ENCODE results near the gene MZB1. TPM values are rescaled to one million over a fixed set of nuclear protein-coding genes. Genes with fewer than 3 reads are reported as not detected.

The MZB1 gene
- polyA plus RNA-seq, 1 experiment = not detected

DNA sequence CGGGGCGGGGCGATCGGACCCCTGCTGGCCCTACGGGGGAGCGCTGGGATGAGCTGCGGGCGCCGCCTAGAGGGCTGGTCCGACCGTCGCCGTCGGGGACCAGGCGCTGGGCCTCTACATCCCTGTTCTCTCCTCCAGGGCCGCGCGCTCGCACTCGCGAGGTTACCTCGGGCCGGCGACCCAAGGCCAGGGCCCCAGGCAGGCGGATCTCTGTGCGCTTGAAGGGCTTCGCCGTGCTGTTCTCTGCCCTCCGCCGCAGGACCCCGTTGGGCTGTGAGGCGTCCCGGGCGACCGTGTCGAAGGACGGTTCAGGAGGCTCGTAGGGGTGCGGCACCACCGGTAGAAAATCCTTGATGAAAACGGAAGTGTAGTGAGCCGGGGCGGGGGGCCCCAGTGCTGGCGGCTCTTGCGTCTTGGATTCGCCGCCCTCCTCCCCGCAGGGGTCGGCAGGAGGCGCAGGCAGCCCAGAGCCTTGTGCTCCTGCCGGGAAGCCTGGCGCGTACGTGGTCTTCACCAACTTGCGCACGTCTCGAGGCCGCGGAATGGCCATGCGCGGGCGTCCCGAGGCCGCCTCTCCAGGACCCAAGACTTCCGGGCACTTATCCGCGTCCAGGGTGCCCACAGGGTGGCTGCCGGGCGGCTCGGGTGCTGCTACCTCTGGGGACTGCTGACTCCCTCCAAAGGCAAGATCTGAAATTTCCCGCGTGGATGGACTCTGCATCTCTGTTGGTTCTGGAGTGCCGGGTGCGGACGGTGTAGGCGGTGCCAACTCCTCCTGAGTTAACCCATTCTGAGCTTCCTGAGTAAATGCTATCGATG, 3.2 kb upstream of the MZB1 start:
- ChIA-PET POLR2A (no interaction called here), CTCF (interaction anchor here (1.5 kb wide), 1 partner anchor 11 kb away, joined by 6 read pairs; the partner anchor contains the start of gene SPATA24)
- H3K4me3 ChIP-seq (ENCODE audit: low read depth, low read length) = no peak overlapping the region; the same call in none of the 2 replicates
- no peak overlapping the region for H3K27ac ChIP-seq (ENCODE audit: low read depth, low read length)
- peaks cover 18% of the 10 kb centered on the region for H3K27me3 ChIP-seq (ENCODE audit: control insufficient read depth, insufficient read depth, low read length)
- TF ChIP-seq, protein P1, sequence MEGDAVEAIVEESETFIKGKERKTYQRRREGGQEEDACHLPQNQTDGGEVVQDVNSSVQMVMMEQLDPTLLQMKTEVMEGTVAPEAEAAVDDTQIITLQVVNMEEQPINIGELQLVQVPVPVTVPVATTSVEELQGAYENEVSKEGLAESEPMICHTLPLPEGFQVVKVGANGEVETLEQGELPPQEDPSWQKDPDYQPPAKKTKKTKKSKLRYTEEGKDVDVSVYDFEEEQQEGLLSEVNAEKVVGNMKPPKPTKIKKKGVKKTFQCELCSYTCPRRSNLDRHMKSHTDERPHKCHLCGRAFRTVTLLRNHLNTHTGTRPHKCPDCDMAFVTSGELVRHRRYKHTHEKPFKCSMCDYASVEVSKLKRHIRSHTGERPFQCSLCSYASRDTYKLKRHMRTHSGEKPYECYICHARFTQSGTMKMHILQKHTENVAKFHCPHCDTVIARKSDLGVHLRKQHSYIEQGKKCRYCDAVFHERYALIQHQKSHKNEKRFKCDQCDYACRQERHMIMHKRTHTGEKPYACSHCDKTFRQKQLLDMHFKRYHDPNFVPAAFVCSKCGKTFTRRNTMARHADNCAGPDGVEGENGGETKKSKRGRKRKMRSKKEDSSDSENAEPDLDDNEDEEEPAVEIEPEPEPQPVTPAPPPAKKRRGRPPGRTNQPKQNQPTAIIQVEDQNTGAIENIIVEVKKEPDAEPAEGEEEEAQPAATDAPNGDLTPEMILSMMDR (IDR thresholded peaks at IDR 0.05; ENCODE audit: low read depth, low read length) = peak; percentile 58
- DNase-seq (ENCODE audit: low read depth, low spot score) = no peak
- peaks cover 14% of the 10 kb centered on the region for H3K9me3 ChIP-seq (ENCODE audit: control insufficient read depth, insufficient read depth, low read length)

DNA sequence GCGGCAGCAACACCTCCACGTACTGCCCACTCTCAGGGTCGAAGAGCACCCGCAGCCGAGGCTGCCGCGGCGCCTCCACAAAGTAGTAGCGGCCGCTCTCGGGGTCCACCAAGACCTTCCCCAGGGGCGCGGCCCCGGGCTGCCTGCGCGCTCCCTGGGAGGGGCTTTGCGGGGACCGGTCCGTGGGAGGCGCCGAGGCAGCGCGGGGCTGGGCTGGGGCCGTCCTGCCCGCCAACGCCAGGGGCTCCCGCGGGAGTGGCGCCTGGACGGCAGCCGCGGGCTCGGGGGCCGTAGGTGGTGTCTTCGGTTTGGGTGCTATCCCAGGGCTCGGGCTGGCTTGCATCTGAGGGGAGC, 2.6 kb upstream of the MZB1 start:
- Histone ChIP-seq H3K9me3 (ENCODE audit: control insufficient read depth, insufficient read depth, low read length) (peaks cover 14% of the 10 kb centered on the region), H3K27me3 (ENCODE audit: control insufficient read depth, insufficient read depth, low read length) (peaks cover 18% of the 10 kb centered on the region), H3K4me3 (ENCODE audit: low read depth, low read length) (no peak overlapping the region), H3K27ac (ENCODE audit: low read depth, low read length) (no peak overlapping the region)
- TF ChIP-seq, protein P1 (IDR thresholded peaks at IDR 0.05; ENCODE audit: low read depth, low read length) = no peak
- DNase-seq (ENCODE audit: low read depth, low spot score) = no peak
- ChIA-PET POLR2A (no interaction called here), CTCF (interaction anchor here (1.6 kb wide), 1 partner anchor 10 kb away, joined by 4 read pairs; no protein-coding TSS in a partner anchor)

DNA sequence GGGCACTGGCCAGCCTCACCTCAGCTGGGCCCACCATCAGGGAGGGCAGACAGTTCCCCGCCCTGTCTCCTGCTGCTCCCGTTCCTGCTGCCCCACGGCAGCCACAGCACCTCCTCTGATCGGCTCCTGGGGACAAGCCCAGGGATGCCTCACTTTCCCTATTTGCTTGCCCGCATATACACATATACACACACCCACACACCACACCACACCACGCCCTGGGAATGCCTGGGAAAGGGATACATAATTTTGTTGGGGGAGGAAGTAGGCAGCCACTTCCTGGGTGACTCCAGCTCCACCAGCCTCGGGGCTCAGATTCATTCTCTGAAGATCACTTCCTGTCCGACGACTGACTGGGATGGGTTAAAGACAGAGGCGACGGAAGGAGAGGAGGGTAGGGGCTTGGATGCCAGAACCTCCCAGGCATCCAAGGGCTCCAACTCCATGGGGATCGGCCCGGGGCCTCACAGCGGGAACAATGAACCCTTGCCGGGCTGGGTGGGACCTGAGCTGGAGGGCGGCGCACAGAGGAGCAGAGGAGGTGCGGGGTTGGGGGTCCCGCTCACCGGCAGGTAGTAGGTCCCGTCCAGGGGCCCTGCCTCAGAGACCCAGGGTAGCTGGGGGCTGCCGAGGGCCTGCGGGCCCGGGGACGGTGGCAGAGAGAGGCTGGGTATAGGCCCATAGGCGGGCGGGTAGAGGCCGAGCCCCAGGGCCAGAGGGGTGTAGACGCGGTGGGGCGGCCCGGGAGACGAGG, 2.0 kb upstream of the MZB1 start:
- DNase-seq (ENCODE audit: low read depth, low spot score) = no peak
- H3K27ac ChIP-seq (ENCODE audit: low read depth, low read length) = peak overlapping the region; percentile 39
- ChIA-PET POLR2A (interaction anchor here (0.5 to 1.4 kb wide), 2 partner anchors 49 to 50 kb away, joined by 3 read pairs; no protein-coding TSS in a partner anchor), CTCF (interaction anchor here (0.5 to 1.6 kb wide), 3 partner anchors 10 to 59 kb away, joined by 3 to 6 read pairs (median 4); partner anchors contain the start of gene PAIP2)
- no peak overlapping the region for H3K4me3 ChIP-seq (ENCODE audit: low read depth, low read length)
- peaks cover 18% of the 10 kb centered on the region for H3K27me3 ChIP-seq (ENCODE audit: control insufficient read depth, insufficient read depth, low read length)
- TF ChIP-seq, protein P1 (IDR thresholded peaks at IDR 0.05; ENCODE audit: low read depth, low read length) = no peak
- H3K9me3 ChIP-seq (ENCODE audit: control insufficient read depth, insufficient read depth, low read length) = peaks cover 14% of the 10 kb centered on the region

DNA sequence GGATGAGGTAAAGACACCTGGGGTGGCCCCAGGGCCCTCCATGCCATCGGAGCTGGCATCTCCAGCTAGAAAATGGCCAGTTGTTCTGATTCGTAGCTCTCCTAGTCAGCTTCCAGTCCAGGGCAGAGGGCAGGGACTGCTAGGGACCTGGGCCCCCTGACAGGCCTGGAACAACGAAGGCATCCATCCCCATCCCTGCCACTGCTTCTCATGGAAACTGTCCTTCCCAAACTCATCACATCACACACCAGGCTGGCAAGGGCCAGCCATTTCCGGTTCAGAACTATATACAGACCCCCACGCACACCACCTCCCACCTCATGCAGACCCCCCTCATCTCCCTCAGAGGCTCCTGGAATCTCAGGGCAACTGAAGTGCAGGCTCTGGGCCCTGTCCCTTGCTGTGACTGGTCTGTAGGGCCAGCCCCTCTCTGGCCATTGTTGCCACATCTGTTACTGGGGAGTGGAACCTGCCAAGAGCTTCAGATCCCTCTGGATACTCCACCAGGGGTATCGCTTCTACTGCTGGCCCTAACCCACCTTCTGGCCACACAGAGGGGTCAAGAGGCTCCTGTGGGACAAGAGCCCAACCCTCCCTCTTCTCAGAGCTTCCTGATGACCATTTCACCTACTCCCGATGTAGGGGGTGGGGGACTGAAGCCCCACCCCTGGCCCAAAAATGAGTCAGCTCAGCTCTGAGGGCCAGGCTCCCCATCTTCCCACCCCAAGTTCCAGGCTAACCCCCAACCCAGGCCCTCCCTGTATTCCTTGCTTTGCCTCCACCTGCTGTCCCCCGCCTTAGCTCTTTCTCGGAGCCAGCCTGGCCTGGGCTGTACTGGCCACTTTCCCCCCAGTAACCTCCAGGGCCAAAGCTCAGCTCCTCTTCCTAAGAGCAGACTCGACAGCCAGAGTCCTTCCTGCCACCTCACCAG, 1.2 kb upstream of the MZB1 start:
- ChIA-PET CTCF (interaction anchor here (0.5 to 1.6 kb wide), 3 partner anchors 11 to 59 kb away, joined by 3 to 6 read pairs (median 4); partner anchors contain the start of gene PAIP2), POLR2A (interaction anchor here (1.4 kb wide), 1 partner anchor 49 kb away, joined by 3 read pairs; no protein-coding TSS in a partner anchor)
- H3K9me3 ChIP-seq (ENCODE audit: control insufficient read depth, insufficient read depth, low read length) = peaks cover 14% of the 10 kb centered on the region
- peaks cover 18% of the 10 kb centered on the region for H3K27me3 ChIP-seq (ENCODE audit: control insufficient read depth, insufficient read depth, low read length)
- TF ChIP-seq, protein P1 (IDR thresholded peaks at IDR 0.05; ENCODE audit: low read depth, low read length) = no peak
- no peak overlapping the region for H3K27ac ChIP-seq (ENCODE audit: low read depth, low read length)
- H3K4me3 ChIP-seq (ENCODE audit: low read depth, low read length) = no peak overlapping the region
- no peak for DNase-seq (ENCODE audit: low read depth, low spot score)
